GM23338 (cell line): ENCODE data around the gene VTCN1. TPM values are rescaled to one million over a fixed set of nuclear protein-coding genes. Genes with fewer than 3 reads are reported as not detected.

Source experiments
- ATAC-seq: fragments of 200-7000 bp; cut with Tn5 transposase; 3 replicates; pipeline ENCODE4 v1.9.1; 2020
- DNase-seq: peaks from one replicate; pipeline ENCODE4 v3.0.0-alpha.2; 2015; ENCODE audit warnings: low spot score
- H2AFZ ChIP-seq: fragments of 200-600 bp; sonication (generic); 2 replicates; pipeline ENCODE4 v1.8.0; 2016; ENCODE audit warnings: antibody characterized with exemption, mild to moderate bottlenecking, moderate library complexity
- H3F3A ChIP-seq: fragments of 200-600 bp; sonication (generic); replicated peaks from 2 replicates; pipeline ENCODE4 v1.8.0; 2017; ENCODE audit warnings: antibody characterized with exemption, mixed run types, low read depth
- H3K27ac ChIP-seq: fragments of 200-600 bp; sonication (generic); 2 replicates; pipeline ENCODE4 v1.6.1; 2016; ENCODE audit warnings: low read depth
- H3K27me3 ChIP-seq: fragments of 200-600 bp; sonication (generic); 2 replicates; pipeline ENCODE4 v1.8.0; 2016; ENCODE audit warnings: mild to moderate bottlenecking, mixed run types, moderate library complexity; ENCODE audit not compliant: insufficient read depth
- H3K36me3 ChIP-seq: fragments of 200-600 bp; sonication (generic); 2 replicates; pipeline ENCODE4 v1.8.0; 2016; ENCODE audit warnings: mild to moderate bottlenecking; ENCODE audit not compliant: insufficient read depth
- H3K4me1 ChIP-seq: fragments of 200-600 bp; sonication (generic); 2 replicates; pipeline ENCODE4 v1.8.0; 2016; ENCODE audit warnings: mild to moderate bottlenecking, moderate library complexity; ENCODE audit not compliant: insufficient read depth
- H3K4me2 ChIP-seq: fragments of 200-600 bp; sonication (generic); 2 replicates; pipeline ENCODE4 v1.7.1; 2017; ENCODE audit warnings: mixed run types
- H3K4me3 ChIP-seq: fragments of 200-600 bp; sonication (generic); 2 replicates; pipeline ENCODE4 v1.6.1; 2016; ENCODE audit warnings: mixed run types
- H3K79me2 ChIP-seq: fragments of 200-600 bp; sonication (generic); replicated peaks from 2 replicates; pipeline ENCODE4 v1.8.0; 2017; ENCODE audit warnings: mild to moderate bottlenecking; ENCODE audit not compliant: insufficient read depth
- H3K9me2 ChIP-seq: fragments of 200-600 bp; sonication (generic); 2 replicates; pipeline ENCODE4 v1.8.0; 2017; ENCODE audit not compliant: insufficient read depth
- H4K20me1 ChIP-seq: fragments of 200-600 bp; sonication (generic); replicated peaks from 2 replicates; pipeline ENCODE4 v1.8.0; 2017; ENCODE audit warnings: mild to moderate bottlenecking; ENCODE audit not compliant: insufficient read depth
- H3K27ac Mint-ChIP-seq: 2 replicates; pipeline ENCODE4 v1.8.0; 2020; ENCODE audit warnings: inconsistent platforms, mild to moderate bottlenecking, moderate library complexity, mixed read lengths
- H3K27me3 Mint-ChIP-seq: 3 replicates; pipeline ENCODE4 v1.8.0; 2022; ENCODE audit warnings: low read depth, mild to moderate bottlenecking, moderate library complexity, mixed read lengths, inconsistent platforms; ENCODE audit not compliant: insufficient read depth, poor library complexity
- H3K36me3 Mint-ChIP-seq: 3 replicates; pipeline ENCODE4 v1.8.0; 2021; ENCODE audit warnings: low read depth, mild to moderate bottlenecking, inconsistent platforms, moderate library complexity, mixed read lengths
- H3K4me1 Mint-ChIP-seq: 3 replicates; pipeline ENCODE4 v1.8.0; 2020; ENCODE audit warnings: mild to moderate bottlenecking, inconsistent platforms, mixed read lengths
- H3K4me3 Mint-ChIP-seq: 3 replicates; pipeline ENCODE4 v1.8.0; 2021; ENCODE audit warnings: moderate library complexity, mild to moderate bottlenecking, inconsistent platforms, mixed read lengths
- H3K9me3 Mint-ChIP-seq: 3 replicates; pipeline ENCODE4 v1.8.0; 2020; ENCODE audit warnings: moderate library complexity, mild to moderate bottlenecking, inconsistent platforms, mixed read lengths
- CREB1 ChIP-seq: fragments of 250-450 bp; sonication (Bioruptor Pico); IDR thresholded peaks from 2 replicates; pipeline ENCODE4 v1.5.0; 2020; ENCODE audit warnings: low read depth, mild to moderate bottlenecking, moderate library complexity
- EZH2phosphoT487 ChIP-seq: fragments of 200-600 bp; sonication (generic); IDR thresholded peaks from one replicate; pipeline ENCODE4 v1.8.1; 2018; ENCODE audit warnings: antibody characterized with exemption; ENCODE audit not compliant: unreplicated experiment
- JUNB ChIP-seq: IDR thresholded peaks from one replicate; pipeline ENCODE4 v1.6.1; 2016; ENCODE audit warnings: antibody characterized with exemption; ENCODE audit not compliant: unreplicated experiment
- NANOG ChIP-seq: IDR thresholded peaks from 2 replicates; pipeline ENCODE4 v1.6.1; 2016; ENCODE audit warnings: antibody characterized with exemption, borderline replicate concordance
- ZNF114 ChIP-seq: fragments of 250-450 bp; sonication (Bioruptor Pico); IDR thresholded peaks from 2 replicates; pipeline ENCODE4 v1.5.0; 2020; ENCODE audit warnings: mild to moderate bottlenecking, moderate library complexity
- ZNF331 ChIP-seq: fragments of 250-450 bp; sonication (Bioruptor Pico); IDR thresholded peaks from 2 replicates; pipeline ENCODE4 v1.5.0; 2020; ENCODE audit warnings: low read depth, mild to moderate bottlenecking, moderate library complexity
- polyA plus RNA-seq: library from polyadenylated mRNA; unstranded; fragments of >200 nt; fragmentation: Nextera tagmentation; extraction: Ambion mirVana; gene quantifications from 2 replicates; pipeline ENCODE4 v1.2.1, GENCODE V29; 2016
- total RNA-seq: library from RNA; depleted of rRNA; stranded (reverse); fragments of >200 nt; shearing (Covaris generic); gene quantifications from 2 replicates; pipeline ENCODE4 v1.2.3, GENCODE V29; 2014
- TF ChIP-seq, protein P1 (sequence below): IDR thresholded peaks from one replicate; pipeline ENCODE4 v1.6.1; 2018; ENCODE audit warnings: antibody characterized with exemption; ENCODE audit not compliant: unreplicated experiment
- TF ChIP-seq, protein P2 (sequence below): IDR thresholded peaks from 2 replicates; pipeline ENCODE4 v1.6.1; 2016; ENCODE audit warnings: antibody characterized with exemption
- TF ChIP-seq, protein P3 (sequence below): fragments of 250-450 bp; sonication (Bioruptor Pico); IDR thresholded peaks from 2 replicates; pipeline ENCODE4 v1.5.0; 2020; ENCODE audit warnings: mild to moderate bottlenecking, moderate library complexity
- TF ChIP-seq, protein P4 (sequence below), 2 experiments: fragments of 200-600 bp in 1 of 2; sonication (generic) in 1 of 2; conservative IDR thresholded peaks; 2 replicates each; pipeline versions ENCODE4 v1.5.1 to v1.6.1; 2016 to 2017; ENCODE audit warnings: antibody characterized with exemption in 2 of 2, low read depth in 2 of 2, mild to moderate bottlenecking in 2 of 2, moderate library complexity in 1 of 2

The VTCN1 gene
- total and polyA plus RNA-seq, 2 experiments from 2014 or later, result not detected

DNA sequence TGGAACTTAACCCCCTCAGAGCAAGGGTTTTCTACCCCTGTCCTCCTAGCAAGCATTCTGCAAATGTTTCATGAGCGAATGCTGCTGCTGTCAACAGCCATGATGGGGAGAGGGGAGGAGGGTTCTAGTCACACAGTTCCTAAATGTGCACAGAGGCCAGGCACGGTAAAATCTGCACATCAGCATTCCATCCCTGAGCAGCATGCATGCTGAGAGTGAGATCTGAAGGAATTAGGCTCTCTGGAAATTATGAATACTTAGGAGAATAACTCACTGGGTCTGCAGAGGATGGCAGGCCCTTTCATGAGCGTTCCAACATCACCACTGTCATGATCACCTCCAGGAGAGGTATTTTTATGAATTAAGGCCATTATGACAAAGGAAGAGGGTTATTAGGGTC lies 2.1 kb downstream of the VTCN1 start (continued):
- TF ChIP-seq, protein P1, sequence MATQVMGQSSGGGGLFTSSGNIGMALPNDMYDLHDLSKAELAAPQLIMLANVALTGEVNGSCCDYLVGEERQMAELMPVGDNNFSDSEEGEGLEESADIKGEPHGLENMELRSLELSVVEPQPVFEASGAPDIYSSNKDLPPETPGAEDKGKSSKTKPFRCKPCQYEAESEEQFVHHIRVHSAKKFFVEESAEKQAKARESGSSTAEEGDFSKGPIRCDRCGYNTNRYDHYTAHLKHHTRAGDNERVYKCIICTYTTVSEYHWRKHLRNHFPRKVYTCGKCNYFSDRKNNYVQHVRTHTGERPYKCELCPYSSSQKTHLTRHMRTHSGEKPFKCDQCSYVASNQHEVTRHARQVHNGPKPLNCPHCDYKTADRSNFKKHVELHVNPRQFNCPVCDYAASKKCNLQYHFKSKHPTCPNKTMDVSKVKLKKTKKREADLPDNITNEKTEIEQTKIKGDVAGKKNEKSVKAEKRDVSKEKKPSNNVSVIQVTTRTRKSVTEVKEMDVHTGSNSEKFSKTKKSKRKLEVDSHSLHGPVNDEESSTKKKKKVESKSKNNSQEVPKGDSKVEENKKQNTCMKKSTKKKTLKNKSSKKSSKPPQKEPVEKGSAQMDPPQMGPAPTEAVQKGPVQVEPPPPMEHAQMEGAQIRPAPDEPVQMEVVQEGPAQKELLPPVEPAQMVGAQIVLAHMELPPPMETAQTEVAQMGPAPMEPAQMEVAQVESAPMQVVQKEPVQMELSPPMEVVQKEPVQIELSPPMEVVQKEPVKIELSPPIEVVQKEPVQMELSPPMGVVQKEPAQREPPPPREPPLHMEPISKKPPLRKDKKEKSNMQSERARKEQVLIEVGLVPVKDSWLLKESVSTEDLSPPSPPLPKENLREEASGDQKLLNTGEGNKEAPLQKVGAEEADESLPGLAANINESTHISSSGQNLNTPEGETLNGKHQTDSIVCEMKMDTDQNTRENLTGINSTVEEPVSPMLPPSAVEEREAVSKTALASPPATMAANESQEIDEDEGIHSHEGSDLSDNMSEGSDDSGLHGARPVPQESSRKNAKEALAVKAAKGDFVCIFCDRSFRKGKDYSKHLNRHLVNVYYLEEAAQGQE, result no peak
- no peak for TF ChIP-seq JUNB
- TF ChIP-seq, protein P2, sequence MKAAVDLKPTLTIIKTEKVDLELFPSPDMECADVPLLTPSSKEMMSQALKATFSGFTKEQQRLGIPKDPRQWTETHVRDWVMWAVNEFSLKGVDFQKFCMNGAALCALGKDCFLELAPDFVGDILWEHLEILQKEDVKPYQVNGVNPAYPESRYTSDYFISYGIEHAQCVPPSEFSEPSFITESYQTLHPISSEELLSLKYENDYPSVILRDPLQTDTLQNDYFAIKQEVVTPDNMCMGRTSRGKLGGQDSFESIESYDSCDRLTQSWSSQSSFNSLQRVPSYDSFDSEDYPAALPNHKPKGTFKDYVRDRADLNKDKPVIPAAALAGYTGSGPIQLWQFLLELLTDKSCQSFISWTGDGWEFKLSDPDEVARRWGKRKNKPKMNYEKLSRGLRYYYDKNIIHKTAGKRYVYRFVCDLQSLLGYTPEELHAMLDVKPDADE, result no peak
- no peak for TF ChIP-seq CREB1 (CRISPR knock-in tag)
- TF ChIP-seq ZNF114 (CRISPR knock-in tag), result no peak

DNA sequence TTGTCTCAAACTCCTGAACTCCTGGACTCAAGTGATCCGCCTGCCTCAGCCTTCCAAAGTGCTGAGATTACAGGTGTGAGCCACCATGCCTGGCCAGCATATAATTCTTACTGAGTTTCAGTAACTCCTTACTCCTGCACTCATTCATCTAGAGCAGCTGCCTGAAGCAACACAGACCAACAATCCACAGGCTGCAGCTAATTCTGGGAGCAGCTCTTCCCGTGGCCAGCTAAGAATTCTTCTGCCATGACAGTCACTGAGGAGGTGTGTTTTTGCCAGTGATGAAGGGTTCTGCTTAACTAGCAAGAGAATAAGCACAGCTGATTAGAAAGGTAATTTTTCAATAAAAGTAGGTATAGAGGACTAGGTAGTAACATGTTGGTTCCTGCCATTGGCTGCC lies 5.4 kb downstream of the VTCN1 start:
- H3K27ac Mint-ChIP-seq, result no peak overlapping the region
- H3F3A ChIP-seq, result no peaks in the 10 kb centered on the region
- H3K4me1 Mint-ChIP-seq, result peaks cover 12% of the 10 kb centered on the region; the same call in 2 of the 3 replicates
- TF ChIP-seq ZNF114 (CRISPR knock-in tag) (no peak), NANOG (no peak), ZNF331 (CRISPR knock-in tag) (no peak), EZH2phosphoT487 (no peak), CREB1 (CRISPR knock-in tag) (no peak)
- TF ChIP-seq, protein P3, sequence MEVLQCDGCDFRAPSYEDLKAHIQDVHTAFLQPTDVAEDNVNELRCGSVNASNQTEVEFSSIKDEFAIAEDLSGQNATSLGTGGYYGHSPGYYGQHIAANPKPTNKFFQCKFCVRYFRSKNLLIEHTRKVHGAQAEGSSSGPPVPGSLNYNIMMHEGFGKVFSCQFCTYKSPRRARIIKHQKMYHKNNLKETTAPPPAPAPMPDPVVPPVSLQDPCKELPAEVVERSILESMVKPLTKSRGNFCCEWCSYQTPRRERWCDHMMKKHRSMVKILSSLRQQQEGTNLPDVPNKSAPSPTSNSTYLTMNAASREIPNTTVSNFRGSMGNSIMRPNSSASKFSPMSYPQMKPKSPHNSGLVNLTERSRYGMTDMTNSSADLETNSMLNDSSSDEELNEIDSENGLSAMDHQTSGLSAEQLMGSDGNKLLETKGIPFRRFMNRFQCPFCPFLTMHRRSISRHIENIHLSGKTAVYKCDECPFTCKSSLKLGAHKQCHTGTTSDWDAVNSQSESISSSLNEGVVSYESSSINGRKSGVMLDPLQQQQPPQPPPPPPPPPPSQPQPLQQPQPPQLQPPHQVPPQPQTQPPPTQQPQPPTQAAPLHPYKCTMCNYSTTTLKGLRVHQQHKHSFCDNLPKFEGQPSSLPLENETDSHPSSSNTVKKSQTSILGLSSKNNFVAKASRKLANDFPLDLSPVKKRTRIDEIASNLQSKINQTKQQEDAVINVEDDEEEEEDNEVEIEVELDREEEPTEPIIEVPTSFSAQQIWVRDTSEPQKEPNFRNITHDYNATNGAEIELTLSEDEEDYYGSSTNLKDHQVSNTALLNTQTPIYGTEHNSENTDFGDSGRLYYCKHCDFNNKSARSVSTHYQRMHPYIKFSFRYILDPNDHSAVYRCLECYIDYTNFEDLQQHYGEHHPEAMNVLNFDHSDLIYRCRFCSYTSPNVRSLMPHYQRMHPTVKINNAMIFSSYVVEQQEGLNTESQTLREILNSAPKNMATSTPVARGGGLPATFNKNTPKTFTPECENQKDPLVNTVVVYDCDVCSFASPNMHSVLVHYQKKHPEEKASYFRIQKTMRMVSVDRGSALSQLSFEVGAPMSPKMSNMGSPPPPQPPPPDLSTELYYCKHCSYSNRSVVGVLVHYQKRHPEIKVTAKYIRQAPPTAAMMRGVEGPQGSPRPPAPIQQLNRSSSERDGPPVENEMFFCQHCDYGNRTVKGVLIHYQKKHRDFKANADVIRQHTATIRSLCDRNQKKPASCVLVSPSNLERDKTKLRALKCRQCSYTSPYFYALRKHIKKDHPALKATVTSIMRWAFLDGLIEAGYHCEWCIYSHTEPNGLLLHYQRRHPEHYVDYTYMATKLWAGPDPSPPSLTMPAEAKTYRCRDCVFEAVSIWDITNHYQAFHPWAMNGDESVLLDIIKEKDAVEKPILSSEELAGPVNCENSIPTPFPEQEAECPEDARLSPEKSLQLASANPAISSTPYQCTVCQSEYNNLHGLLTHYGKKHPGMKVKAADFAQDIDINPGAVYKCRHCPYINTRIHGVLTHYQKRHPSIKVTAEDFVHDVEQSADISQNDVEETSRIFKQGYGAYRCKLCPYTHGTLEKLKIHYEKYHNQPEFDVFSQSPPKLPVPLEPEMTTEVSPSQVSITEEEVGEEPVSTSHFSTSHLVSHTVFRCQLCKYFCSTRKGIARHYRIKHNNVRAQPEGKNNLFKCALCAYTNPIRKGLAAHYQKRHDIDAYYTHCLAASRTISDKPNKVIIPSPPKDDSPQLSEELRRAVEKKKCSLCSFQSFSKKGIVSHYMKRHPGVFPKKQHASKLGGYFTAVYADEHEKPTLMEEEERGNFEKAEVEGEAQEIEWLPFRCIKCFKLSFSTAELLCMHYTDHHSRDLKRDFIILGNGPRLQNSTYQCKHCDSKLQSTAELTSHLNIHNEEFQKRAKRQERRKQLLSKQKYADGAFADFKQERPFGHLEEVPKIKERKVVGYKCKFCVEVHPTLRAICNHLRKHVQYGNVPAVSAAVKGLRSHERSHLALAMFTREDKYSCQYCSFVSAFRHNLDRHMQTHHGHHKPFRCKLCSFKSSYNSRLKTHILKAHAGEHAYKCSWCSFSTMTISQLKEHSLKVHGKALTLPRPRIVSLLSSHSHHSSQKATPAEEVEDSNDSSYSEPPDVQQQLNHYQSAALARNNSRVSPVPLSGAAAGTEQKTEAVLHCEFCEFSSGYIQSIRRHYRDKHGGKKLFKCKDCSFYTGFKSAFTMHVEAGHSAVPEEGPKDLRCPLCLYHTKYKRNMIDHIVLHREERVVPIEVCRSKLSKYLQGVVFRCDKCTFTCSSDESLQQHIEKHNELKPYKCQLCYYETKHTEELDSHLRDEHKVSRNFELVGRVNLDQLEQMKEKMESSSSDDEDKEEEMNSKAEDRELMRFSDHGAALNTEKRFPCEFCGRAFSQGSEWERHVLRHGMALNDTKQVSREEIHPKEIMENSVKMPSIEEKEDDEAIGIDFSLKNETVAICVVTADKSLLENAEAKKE (CRISPR knock-in tag), result no peak
- TF ChIP-seq, protein P4, sequence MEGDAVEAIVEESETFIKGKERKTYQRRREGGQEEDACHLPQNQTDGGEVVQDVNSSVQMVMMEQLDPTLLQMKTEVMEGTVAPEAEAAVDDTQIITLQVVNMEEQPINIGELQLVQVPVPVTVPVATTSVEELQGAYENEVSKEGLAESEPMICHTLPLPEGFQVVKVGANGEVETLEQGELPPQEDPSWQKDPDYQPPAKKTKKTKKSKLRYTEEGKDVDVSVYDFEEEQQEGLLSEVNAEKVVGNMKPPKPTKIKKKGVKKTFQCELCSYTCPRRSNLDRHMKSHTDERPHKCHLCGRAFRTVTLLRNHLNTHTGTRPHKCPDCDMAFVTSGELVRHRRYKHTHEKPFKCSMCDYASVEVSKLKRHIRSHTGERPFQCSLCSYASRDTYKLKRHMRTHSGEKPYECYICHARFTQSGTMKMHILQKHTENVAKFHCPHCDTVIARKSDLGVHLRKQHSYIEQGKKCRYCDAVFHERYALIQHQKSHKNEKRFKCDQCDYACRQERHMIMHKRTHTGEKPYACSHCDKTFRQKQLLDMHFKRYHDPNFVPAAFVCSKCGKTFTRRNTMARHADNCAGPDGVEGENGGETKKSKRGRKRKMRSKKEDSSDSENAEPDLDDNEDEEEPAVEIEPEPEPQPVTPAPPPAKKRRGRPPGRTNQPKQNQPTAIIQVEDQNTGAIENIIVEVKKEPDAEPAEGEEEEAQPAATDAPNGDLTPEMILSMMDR (conservative IDR thresholded peaks at IDR 0.05; ENCODE audit: low read depth in 2 of 2), result no peak

More for the DNA sequence above, 5.4 kb downstream of the VTCN1 start:
- Histone ChIP-seq H3K4me3 (no peak overlapping the region), H4K20me1 (no peaks in the 10 kb centered on the region), H3K4me2 (no peak overlapping the region), H3K36me3 (no peaks in the 10 kb centered on the region), H3K4me1 (no peaks in the 10 kb centered on the region), H3K27me3 (no peaks in the 10 kb centered on the region), H2AFZ (no peak overlapping the region), H3K9me2 (peaks cover 7% of the 10 kb centered on the region; the same call in 1 of the 2 replicates), H3K79me2 (no peaks in the 10 kb centered on the region), H3K27ac (no peak overlapping the region)
- Mint-ChIP-seq H3K27me3 (peaks cover 3% of the 10 kb centered on the region), H3K4me3 (no peak overlapping the region), H3K9me3 (no peaks in the 10 kb centered on the region), H3K36me3 (no peaks in the 10 kb centered on the region)
- ATAC-seq (no peak), DNase-seq (no peak)
